ENCODE results near the gene OR5A1.
"Not testable (repeated sequence)": the region's sequence is repeated elsewhere in the genome, so short reads cannot be mapped to it uniquely, and the experiment has no call there.

The OR5A1 gene

GRCh38 chr11:59436169-59436568 is at the start of gene OR5A1:
OR5A1 (plus strand) TSS chr11:59436469; CDS start chr11:59443169, 6,700 bp downstream.
- DNase-seq (ENCODE audit: low spot score), result no peak

- no peak for DNase-seq (ENCODE audit: low spot score)
Observed at GRCh38 chr11:59394186-59394585, 42.1 kb upstream of the OR5A1 start.

- DNase-seq (ENCODE audit: low spot score), result no peak
Observed at GRCh38 chr11:59400461-59401261, 35.6 kb upstream of the OR5A1 start.

GRCh38 chr11:59401262-59401552 is 35.1 kb upstream of the OR5A1 start:
- no peak for DNase-seq (ENCODE audit: low spot score)

GRCh38 chr11:59403546-59403945 is 32.7 kb upstream of the OR5A1 start:
- DNase-seq (ENCODE audit: low spot score), result no peak

- DNase-seq (ENCODE audit: low spot score), result no peak
Observed at GRCh38 chr11:59413646-59414045, 22.6 kb upstream of the OR5A1 start.

GRCh38 chr11:59415111-59415510 is 21.2 kb upstream of the OR5A1 start:
- no peak for DNase-seq (ENCODE audit: low spot score)

GRCh38 chr11:59416613-59417012 is 19.7 kb upstream of the OR5A1 start:
- DNase-seq (ENCODE audit: low spot score), result no peak

- no peak for DNase-seq (ENCODE audit: low spot score)
Observed at GRCh38 chr11:59417023-59417422, 19.2 kb upstream of the OR5A1 start.

- peak; percentile 28 for DNase-seq (ENCODE audit: low spot score)
Observed at GRCh38 chr11:59418156-59418555, 18.1 kb upstream of the OR5A1 start.

GRCh38 chr11:59423835-59424234 is 12.4 kb upstream of the OR5A1 start:
- no peak for DNase-seq (ENCODE audit: low spot score)

GRCh38 chr11:59425131-59425530 is 11.1 kb upstream of the OR5A1 start:
- no peak for DNase-seq (ENCODE audit: low spot score)

GRCh38 chr11:59426361-59427067 is 9.8 kb upstream of the OR5A1 start, which contains the start of gene OR5A2:
OR5A2 (minus strand) TSS chr11:59426413; CDS start chr11:59422953, 3,460 bp downstream.
- no peak for DNase-seq (ENCODE audit: low spot score)

GRCh38 chr11:59427068-59427382 is 9.2 kb upstream of the OR5A1 start:
- DNase-seq (ENCODE audit: low spot score), result no peak

- DNase-seq (ENCODE audit: low spot score), result peak; percentile 67
Observed at GRCh38 chr11:59429924-59430516, 6.2 kb upstream of the OR5A1 start.

GRCh38 chr11:59437770-59438169 is 1.5 kb downstream of the OR5A1 start:
- no peak for DNase-seq (ENCODE audit: low spot score)

- not testable (repeated sequence) for DNase-seq (ENCODE audit: low spot score)
Observed at GRCh38 chr11:59445624-59446023, 9.4 kb downstream of the OR5A1 start.

GRCh38 chr11:59448484-59448883 is 12.2 kb downstream of the OR5A1 start:
- DNase-seq (ENCODE audit: low spot score), result no peak

- no peak for DNase-seq (ENCODE audit: low spot score)
Observed at GRCh38 chr11:59456661-59457060, 20.4 kb downstream of the OR5A1 start, which contains the start of gene OR4D6. OR4D6 (plus strand) TSS chr11:59456961; CDS start chr11:59456961, 0 bp downstream.

- DNase-seq (ENCODE audit: low spot score), result no peak
Observed at GRCh38 chr11:59459916-59460315, 23.6 kb downstream of the OR5A1 start.

GRCh38 chr11:59463190-59463641 is 26.9 kb downstream of the OR5A1 start:
- DNase-seq (ENCODE audit: low spot score), result no peak

GRCh38 chr11:59473015-59473414 is 36.7 kb downstream of the OR5A1 start, which contains the start of gene OR4D10:
OR4D10 (plus strand) TSS chr11:59473315; CDS start chr11:59477430, 4,115 bp downstream.
- no peak for DNase-seq (ENCODE audit: low spot score)

GRCh38 chr11:59475176-59475575 is 38.9 kb downstream of the OR5A1 start:
- DNase-seq (ENCODE audit: low spot score), result no peak

Measured in Ammon's horn (tissue), 1 donor.